Astrocyte (in vitro differentiated cells and primary cell): ENCODE results near the gene RAB14.

Experiments
- EZH2 ChIP-seq: IDR thresholded peaks from 2 replicates; pipeline ENCODE4 v1.6.1; 2012; ENCODE audit warnings: mild to moderate bottlenecking, low read length, inconsistent platforms; ENCODE audit not compliant: insufficient read depth
- TF ChIP-seq, protein P1 (sequence below): IDR thresholded peaks from 2 replicates; pipeline ENCODE4 v1.5.1; 2011; ENCODE audit warnings: low read depth, mild to moderate bottlenecking, inconsistent platforms, low read length, moderate library complexity; ENCODE audit not compliant: insufficient read depth

DNA sequence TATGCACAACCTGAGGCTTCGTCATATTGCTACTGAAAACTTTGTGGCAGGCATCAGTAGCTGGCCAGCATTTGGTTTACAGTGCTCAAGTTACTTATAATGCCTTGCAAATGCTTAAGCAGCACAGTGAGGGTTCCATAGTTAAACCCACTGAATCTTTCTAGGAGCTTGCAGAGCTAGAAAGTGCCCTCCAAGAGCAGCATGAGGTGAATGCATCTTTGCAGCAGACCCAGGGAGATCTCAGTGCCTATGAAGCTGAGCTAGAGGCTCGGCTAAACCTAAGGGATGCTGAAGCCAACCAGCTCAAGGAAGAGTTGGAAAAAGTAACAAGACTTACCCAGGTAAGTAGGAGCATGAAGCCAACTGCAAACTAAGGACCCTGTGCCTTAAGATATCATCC lies 66.0 kb downstream of the RAB14 start:
- no peak for TF ChIP-seq EZH2
- TF ChIP-seq, protein P1, sequence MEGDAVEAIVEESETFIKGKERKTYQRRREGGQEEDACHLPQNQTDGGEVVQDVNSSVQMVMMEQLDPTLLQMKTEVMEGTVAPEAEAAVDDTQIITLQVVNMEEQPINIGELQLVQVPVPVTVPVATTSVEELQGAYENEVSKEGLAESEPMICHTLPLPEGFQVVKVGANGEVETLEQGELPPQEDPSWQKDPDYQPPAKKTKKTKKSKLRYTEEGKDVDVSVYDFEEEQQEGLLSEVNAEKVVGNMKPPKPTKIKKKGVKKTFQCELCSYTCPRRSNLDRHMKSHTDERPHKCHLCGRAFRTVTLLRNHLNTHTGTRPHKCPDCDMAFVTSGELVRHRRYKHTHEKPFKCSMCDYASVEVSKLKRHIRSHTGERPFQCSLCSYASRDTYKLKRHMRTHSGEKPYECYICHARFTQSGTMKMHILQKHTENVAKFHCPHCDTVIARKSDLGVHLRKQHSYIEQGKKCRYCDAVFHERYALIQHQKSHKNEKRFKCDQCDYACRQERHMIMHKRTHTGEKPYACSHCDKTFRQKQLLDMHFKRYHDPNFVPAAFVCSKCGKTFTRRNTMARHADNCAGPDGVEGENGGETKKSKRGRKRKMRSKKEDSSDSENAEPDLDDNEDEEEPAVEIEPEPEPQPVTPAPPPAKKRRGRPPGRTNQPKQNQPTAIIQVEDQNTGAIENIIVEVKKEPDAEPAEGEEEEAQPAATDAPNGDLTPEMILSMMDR: no peak
